Measurements from ENCODE around the gene CLCF1. TPM values are rescaled to one million over a fixed set of nuclear protein-coding genes. Genes with fewer than 3 reads are reported as not detected.

CLCF1 gene
- total and polyA plus RNA-seq, 8 donors, result 2.6 to 69.2 (median 5.4) TPM; not detected in 1

DNA sequence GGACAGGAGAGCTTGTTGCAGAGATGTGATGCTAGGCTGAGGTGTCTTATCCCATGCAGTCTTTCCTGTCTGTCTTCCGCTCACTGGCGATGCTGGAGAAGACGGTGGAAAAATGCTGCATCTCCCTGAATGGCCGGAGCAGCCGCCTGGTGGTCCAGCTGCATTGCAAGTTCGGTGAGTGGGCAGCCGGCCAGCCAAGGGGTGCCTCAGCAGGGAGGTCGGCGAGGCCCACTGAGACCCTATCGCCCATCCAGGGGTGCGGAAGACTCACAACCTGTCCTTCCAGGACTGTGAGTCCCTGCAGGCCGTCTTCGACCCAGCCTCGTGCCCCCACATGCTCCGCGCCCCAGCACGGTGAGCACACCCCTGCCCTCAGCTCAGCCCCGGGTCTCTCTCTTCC, 20.0 kb upstream of the CLCF1 start:
- no peak for TF ChIP-seq POLR2AphosphoS5 (IDR thresholded peaks at IDR 0.05)
- TF ChIP-seq, protein P1, sequence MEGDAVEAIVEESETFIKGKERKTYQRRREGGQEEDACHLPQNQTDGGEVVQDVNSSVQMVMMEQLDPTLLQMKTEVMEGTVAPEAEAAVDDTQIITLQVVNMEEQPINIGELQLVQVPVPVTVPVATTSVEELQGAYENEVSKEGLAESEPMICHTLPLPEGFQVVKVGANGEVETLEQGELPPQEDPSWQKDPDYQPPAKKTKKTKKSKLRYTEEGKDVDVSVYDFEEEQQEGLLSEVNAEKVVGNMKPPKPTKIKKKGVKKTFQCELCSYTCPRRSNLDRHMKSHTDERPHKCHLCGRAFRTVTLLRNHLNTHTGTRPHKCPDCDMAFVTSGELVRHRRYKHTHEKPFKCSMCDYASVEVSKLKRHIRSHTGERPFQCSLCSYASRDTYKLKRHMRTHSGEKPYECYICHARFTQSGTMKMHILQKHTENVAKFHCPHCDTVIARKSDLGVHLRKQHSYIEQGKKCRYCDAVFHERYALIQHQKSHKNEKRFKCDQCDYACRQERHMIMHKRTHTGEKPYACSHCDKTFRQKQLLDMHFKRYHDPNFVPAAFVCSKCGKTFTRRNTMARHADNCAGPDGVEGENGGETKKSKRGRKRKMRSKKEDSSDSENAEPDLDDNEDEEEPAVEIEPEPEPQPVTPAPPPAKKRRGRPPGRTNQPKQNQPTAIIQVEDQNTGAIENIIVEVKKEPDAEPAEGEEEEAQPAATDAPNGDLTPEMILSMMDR (IDR thresholded peaks at IDR 0.05), result no peak
- TF ChIP-seq POLR2A (IDR thresholded peaks at IDR 0.05), result no peak
- TF ChIP-seq EP300 (IDR thresholded peaks at IDR 0.05), result no peak
- H3K27me3 ChIP-seq, result no peaks in the 10 kb centered on the region
- peaks cover 14 to 66% (median 52%) of the 10 kb centered on the region in 4 donors for H3K4me1 ChIP-seq
- intact Hi-C loops (cut with DNase I; ENCODE audit: low total_unique reads), result loop anchor here (10.0 kb wide), 1 partner anchor 101 kb away; no protein-coding TSS in a partner anchor
- WGBS, 5 donors, result 91 to 98% (median 95%) methylated on average over 17 to 18 of the region's 18 CpGs
- peaks cover 16 to 52% (median 47%) of the 10 kb centered on the region in 4 donors for H3K36me3 ChIP-seq
- no peak overlapping the region for H3K4me3 ChIP-seq
- DNase-seq, result no peak
- H3K27ac ChIP-seq, result no peak overlapping the region
- H3K9me3 ChIP-seq, result no peaks in the 10 kb centered on the region

DNA sequence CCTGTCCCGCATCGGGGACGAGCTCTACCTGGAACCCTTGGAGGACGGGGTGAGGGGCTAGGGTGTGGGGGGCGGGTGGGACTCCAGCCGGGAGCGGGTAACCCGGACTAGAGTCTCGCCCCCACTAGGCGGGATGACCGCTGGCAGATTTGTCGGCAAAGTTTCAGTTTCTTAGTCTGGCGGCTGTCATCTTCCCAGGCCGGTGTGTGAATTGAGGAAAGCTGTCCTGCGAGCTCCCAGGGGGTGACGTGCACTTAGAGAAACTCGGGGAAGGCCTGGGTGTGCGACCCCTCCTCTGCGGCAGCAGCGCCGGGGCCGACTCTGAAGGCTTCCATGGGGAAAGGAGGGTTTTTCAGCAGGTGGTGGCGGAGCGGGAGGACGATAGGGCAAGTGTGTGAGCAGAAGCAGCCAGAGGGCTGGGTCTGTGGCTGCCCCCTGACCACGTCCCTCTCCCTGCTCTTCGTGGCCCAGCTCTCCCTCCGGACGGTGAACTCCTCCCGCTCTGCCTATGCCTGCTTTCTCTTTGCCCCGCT, 18.9 kb upstream of the CLCF1 start:
- peak overlapping the region; percentile 67 to 96 (median 92) for H3K4me3 ChIP-seq
- peaks cover 4 to 40% (median 35%) of the 10 kb centered on the region in 4 donors for H3K36me3 ChIP-seq
- 6 to 11% (median 9%) methylated on average over 23 to 31 of the region's 31 CpGs for WGBS, 5 donors
- intact Hi-C loops (cut with DNase I; ENCODE audit: low total_unique reads), result loop anchor here (10.0 kb wide), 1 partner anchor 103 kb away; no protein-coding TSS in a partner anchor
- no peaks in the 10 kb centered on the region for H3K27me3 ChIP-seq
- TF ChIP-seq POLR2AphosphoS5 (IDR thresholded peaks at IDR 0.05) (no peak), EP300 (IDR thresholded peaks at IDR 0.05) (no peak), POLR2A (IDR thresholded peaks at IDR 0.05) (no peak)
- TF ChIP-seq, protein P1 (IDR thresholded peaks at IDR 0.05), result no peak
- H3K27ac ChIP-seq, result peak overlapping the region; percentile 83 to 90 (median 84)
- DNase-seq, result no peak
- no peaks in the 10 kb centered on the region for H3K9me3 ChIP-seq
- peaks cover 14 to 54% (median 42%) of the 10 kb centered on the region in 4 donors for H3K4me1 ChIP-seq

DNA sequence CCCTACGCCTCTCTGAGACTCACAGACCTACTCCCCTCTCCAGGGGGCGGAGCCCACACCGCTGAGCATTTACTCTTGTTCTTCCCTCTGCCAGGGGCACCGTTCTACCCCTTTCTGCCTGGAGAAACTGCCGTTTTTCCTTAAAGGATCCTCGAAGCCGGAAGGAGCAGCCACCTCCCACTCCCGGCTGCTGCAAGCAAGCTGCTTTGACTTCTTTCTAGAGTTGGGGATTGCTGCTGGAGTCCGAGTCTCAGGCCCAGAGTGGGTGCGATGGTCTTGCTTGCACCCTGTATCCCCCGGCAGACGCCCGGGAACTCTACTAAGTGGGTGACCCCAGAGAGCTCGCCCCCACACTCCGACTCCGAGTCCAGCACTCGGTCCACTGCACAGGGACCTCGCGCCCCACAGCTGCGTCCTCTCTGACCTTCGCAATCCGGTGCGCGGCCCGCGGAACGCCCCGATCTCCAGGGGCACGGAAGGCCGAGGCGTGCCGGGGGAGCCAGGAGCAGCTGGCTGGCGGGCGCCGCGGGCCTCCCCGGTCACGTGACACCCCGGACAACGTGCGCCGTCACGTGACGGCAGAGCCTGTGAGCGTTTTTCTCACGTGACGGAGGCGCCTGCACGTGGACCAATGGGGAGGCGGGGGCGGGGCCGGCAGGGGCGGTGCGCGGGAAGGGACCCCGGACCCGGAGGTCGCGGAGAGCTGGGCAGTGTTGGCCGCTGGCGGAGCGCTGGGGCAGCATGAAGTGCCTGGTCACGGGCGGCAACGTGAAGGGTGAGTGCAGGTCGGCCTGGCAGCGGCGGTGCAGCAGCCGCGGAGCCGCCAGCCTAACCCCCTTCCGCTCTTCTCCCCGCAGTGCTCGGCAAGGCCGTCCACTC, 18.1 kb upstream of the CLCF1 start, which contains the start of gene RAD9A:
RAD9A (plus strand) TSS at position 683 of the 879 bp plus-strand sequence; CDS start at position 742, 59 bp downstream.
- Histone ChIP-seq H3K27ac (peak within 1 kb of the TSS; percentile 83 to 90 (median 84)), H3K9me3 (no peaks in the 10 kb centered on the region), H3K4me1 (peaks cover 14 to 47% (median 35%) of the 10 kb centered on the region in 4 donors), H3K27me3 (no peaks in the 10 kb centered on the region), H3K4me3 (peak within 1 kb of the TSS; percentile 67 to 96 (median 92)), H3K36me3 (peaks cover 0 to 33% (median 28%) of the 10 kb centered on the region in 4 donors)
- TF ChIP-seq EP300 (IDR thresholded peaks at IDR 0.05) (no peak), POLR2AphosphoS5 (IDR thresholded peaks at IDR 0.05) (peak; percentile 80 to 95 (median 85)), POLR2A (IDR thresholded peaks at IDR 0.05) (no peak)
- TF ChIP-seq, protein P1 (IDR thresholded peaks at IDR 0.05), result peak in 1 of 7 experiments; percentile 8
- 0 to 1% (median 0%) methylated on average over 13 to 75 of the region's 75 CpGs for WGBS, 5 donors
- DNase-seq, result peak; percentile 97 to 98
- intact Hi-C loops (cut with DNase I; ENCODE audit: low total_unique reads), result loop anchor here (10.0 kb wide), 1 partner anchor 103 kb away; no protein-coding TSS in a partner anchor

DNA sequence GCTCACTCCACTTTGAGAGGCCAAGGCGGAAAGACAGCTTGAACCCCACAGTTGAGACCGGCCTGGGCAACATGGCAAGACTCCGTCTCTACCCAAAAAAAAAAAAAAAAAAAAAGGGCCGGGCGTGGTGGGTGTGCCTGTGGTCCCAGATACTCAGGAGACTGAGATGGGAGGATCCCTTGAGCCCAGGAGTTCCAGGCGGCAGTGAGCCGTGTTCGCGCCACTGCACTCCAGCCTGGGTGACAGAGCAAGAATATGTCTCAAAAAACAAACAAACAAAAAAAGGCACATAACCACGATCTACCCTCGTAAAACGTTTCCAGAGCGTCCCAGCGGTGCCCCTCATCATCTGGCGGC, 17.5 kb upstream of the CLCF1 start:
- TF ChIP-seq EP300 (IDR thresholded peaks at IDR 0.05) (no peak), POLR2A (IDR thresholded peaks at IDR 0.05) (no peak), POLR2AphosphoS5 (IDR thresholded peaks at IDR 0.05) (no peak)
- TF ChIP-seq, protein P1 (IDR thresholded peaks at IDR 0.05), result no peak
- peaks cover 14 to 44% (median 33%) of the 10 kb centered on the region in 4 donors for H3K4me1 ChIP-seq
- peak overlapping the region; percentile 71 to 90 (median 84) for H3K27ac ChIP-seq
- intact Hi-C loops (cut with DNase I; ENCODE audit: low total_unique reads), result loop anchor here (10.0 kb wide), 1 partner anchor 104 kb away; no protein-coding TSS in a partner anchor
- 7 to 10% (median 7%) methylated on average over 13 to 15 of the region's 15 CpGs for WGBS, 5 donors
- no peak for DNase-seq
- H3K4me3 ChIP-seq, result peak overlapping the region; percentile 67 to 96 (median 92)
- no peaks in the 10 kb centered on the region for H3K27me3 ChIP-seq
- H3K36me3 ChIP-seq, result peaks cover 0 to 27% (median 22%) of the 10 kb centered on the region in 4 donors
- H3K9me3 ChIP-seq, result no peaks in the 10 kb centered on the region

Data from stomach (tissue), 9 donors.